Hematopoietic multipotent progenitor cell treated with erythropoietin and hydrocortisone succinate and interleukin-3 and kit ligand, for 4 days (in vitro differentiated cells): ENCODE results near the gene EYA3.
"Not testable (repeated sequence)": the region's sequence is repeated elsewhere in the genome, so short reads cannot be mapped to it uniquely, and the experiment has no call there.

Experiments used
- DNase-seq: peaks from one replicate; pipeline ENCODE4 v3.0.0-alpha.2; 2015

Gene EYA3

GRCh38 chr1:28027238-28027637 is 61.2 kb downstream of the EYA3 start:
- DNase-seq = no peak

- DNase-seq = no peak
Observed at GRCh38 chr1:28026329-28026728, 62.1 kb downstream of the EYA3 start.

DNA sequence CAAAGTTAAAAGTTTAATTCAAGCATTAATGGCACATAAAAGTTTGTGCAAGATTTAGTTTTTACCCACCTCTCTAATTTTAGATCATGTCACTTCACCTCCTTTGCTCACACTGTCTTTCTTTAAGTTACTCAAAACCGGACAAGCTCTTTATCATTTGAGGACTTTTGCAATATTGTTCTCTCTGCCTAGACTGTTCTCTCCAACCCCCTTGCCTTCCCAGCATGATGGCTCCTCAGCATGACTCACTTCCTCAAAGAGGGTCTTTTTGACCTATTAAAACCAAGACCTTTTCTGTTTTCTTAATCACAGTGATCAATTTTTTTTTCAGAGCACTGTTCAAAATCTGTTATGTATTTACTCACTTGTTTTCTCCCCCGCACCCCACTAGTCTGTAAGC is 67.3 kb downstream of the EYA3 start:
- peak; percentile 44 for DNase-seq

- no peak for DNase-seq
Observed at GRCh38 chr1:28010969-28011368, 77.4 kb downstream of the EYA3 start.

- DNase-seq = not testable (repeated sequence)
Observed at GRCh38 chr1:28003117-28003516, 85.3 kb downstream of the EYA3 start.

- DNase-seq = no peak
Observed at GRCh38 chr1:28002600-28002999, 85.8 kb downstream of the EYA3 start.

DNA sequence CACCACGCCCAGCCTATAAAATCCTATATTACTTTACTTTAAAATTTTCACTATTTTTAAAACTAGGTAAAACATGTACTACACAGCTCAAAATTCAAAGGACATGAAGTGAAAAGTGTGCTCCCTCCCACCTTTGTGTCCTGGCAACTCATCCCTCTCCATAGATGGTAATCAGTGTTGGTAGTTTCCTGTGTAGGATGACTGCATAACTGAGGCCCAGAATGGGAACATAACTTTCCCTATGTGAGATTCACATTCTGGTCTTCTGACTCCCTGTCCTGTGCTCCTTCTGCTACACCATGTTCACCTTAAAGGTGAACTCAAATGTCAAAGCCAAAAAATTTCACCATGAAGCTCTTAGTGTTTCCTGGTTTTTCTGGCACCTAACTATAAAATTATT is 89.4 kb downstream of the EYA3 start:
- no peak for DNase-seq

GRCh38 chr1:27994526-27994925 is 93.9 kb downstream of the EYA3 start:
- DNase-seq = not testable (repeated sequence)

GRCh38 chr1:27994060-27994459 is 94.3 kb downstream of the EYA3 start:
- DNase-seq = peak; percentile 81

- DNase-seq = peak; percentile 56
Observed at GRCh38 chr1:27993241-27993640, 95.2 kb downstream of the EYA3 start.

DNA sequence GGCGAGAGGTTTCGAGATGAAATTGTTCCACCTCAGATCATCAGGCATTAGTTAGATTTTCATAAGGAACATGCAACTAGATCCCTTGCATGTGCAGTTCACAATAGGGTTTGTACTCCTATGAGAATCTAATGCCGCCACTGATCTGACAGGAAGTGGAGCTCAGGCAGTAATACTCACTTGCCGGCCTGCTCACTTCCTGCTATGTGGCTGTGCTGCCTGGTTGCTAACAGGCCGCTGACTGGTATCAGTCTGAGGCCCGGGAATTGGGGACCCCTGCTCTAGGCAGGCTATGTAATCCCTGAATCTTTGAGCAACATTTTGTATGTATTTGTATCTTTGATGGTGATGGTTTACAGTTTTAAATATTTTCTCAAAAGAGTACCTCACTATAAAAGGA is 96.1 kb downstream of the EYA3 start:
- peak; percentile 67 for DNase-seq

- DNase-seq = no peak
Observed at GRCh38 chr1:27990920-27991537, 97.4 kb downstream of the EYA3 start.

- DNase-seq = no peak
Observed at GRCh38 chr1:27981145-27981544, 107.3 kb downstream of the EYA3 start.

GRCh38 chr1:27980216-27980845 is 108.1 kb downstream of the EYA3 start:
- DNase-seq = no peak

DNA sequence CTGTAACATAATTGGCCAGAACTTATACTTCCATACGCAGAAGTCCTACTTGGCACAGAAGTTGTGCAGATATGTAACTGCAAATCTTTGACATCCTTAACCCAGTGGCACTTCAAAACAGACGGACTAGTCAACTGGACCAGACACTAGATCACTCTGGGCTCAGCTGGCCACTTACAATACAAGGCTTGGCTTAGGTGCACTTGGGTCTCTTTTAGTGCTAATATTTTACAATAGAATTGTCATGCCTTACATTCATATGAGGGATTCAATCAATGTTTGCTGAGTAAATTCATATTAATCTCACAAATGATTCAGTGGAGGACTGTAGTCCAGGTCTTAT is 108.6 kb downstream of the EYA3 start:
- DNase-seq = no peak

DNA sequence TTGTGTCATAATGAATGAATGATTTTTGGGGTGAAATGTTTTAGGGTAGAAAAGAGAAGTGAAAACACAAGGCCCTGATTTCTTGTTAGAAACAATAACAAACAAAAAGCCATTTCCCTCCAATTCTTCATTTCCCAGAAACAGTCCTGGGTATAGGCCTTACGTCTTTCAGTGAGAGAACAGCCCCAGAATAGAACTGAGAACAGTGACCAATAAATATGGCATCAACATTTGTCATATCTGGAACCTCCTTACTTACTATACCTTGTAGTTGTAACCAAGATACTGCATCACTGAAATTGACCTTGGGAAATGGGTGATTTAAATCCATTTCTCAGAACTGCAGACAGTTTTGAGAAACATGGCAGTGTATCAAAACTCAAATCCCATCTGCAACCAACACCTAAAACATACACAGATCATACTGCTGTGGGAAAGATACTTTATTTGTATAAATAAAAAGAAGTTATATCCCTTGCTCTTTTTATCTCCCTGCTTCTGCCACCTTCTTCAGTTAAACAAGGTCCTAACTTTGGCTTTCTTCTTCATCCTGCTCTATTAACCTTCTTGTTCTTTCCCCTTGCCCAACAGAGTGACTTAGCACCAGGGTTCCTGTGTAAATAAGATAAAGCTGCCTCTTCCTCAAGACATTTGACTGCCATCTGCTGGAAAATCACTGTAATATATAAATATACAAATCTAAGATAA is 109.1 kb downstream of the EYA3 start:
- DNase-seq = peak; percentile 94

DNA sequence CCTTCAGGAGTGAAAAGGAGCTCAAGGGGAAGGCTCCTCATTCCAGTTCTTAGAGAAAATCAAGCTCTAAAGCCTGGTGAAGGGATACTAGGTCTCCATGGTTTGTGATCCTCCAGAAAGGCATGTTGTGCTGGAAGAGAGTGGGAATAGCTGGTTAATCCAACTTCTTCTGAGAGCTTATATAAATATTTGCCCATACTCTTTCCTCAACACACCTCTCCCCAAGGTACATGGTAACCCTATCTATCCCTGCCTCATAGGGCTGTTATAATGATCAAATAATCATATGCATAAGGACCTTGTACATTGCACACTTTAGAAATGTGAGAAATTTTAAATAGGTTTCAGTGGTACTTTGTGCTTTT is 114.0 kb downstream of the EYA3 start:
- no peak for DNase-seq

- DNase-seq = no peak
Observed at GRCh38 chr1:27973771-27974416, 114.5 kb downstream of the EYA3 start.

DNA sequence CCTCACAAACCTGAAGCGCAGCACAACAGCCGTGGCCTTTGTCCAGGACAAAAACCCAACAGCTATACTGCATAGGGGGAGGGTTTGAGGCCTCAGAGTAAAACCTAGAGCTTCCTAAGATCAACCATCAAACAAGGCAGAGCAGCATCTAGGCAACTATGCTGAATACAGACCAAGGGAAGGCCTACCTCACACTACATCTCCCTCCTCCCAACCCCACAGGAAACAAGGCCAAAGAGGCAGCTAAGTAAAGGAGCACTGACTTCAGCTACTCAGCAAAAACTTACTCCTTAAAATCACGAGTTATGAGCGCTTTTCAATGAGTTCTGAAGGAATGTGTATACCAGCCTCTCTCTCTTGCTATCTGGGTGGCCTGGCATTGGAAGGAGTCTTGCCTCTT is 116.3 kb downstream of the EYA3 start:
- no peak for DNase-seq

DNA sequence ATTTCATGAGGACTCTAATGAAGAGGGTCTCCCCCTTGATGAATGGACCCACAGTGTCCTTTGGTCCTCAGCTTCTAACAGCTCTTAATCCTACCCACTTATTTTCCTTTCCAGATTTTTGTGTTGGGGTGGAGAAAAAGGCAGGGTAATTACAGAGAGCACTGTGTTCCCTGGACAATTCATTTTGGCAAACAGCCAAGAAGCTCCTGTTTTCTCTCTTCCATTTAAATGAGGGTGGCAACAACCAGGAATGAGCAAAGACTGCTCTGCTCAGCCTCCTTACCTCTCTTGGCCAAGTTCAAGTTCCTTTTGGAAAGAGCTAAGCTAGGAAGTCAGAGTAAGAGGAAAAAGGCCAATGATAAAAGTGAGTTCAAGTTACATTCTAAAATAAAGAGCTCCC is 116.7 kb downstream of the EYA3 start:
- no peak for DNase-seq

DNA sequence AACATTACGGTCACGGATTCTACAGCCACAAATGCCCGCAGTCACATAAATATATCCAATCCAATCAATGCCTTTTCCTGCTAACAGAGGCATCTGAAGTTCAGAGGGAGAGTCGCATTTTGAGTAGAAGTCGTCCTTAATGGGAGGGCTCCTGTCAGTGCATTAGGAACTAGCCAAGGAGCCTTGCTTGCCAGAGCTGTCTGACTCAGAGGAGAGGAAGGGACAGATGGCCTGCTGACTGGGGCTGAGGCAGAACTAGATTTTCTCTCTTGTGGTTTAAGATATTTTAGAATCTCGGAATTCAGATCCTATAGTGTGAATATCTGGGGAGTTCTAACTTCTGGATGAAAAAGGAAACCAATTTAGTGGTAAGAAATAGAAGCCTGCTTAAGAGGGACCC is 118.0 kb downstream of the EYA3 start:
- no peak for DNase-seq

- no peak for DNase-seq
Observed at GRCh38 chr1:27968692-27969091, 119.7 kb downstream of the EYA3 start.

- DNase-seq = no peak
Observed at GRCh38 chr1:27967884-27968466, 120.4 kb downstream of the EYA3 start.
